Suppressor macrophage (primary cell): ENCODE measurements around the gene KCNJ12.
"Not testable (repeated sequence)": the region's sequence is repeated elsewhere in the genome, so short reads cannot be mapped to it uniquely, and the experiment has no call there.

Experiments
- DNase-seq, 4 experiments: peaks; one replicate each; pipeline ENCODE4 v3.0.0-alpha.2; 2020 to 2022
- total RNA-seq, 17 experiments: gene quantifications; one replicate each; lab custom pipeline; 2026; ENCODE audit warnings: mixed read lengths in 6 of 17, inconsistent platforms in 3 of 17; lab: John Stamatoyannopoulos, UW

The KCNJ12 gene
- total RNA-seq, result 0 to 1.3 (median 0) reads per million in 17 experiments

DNA sequence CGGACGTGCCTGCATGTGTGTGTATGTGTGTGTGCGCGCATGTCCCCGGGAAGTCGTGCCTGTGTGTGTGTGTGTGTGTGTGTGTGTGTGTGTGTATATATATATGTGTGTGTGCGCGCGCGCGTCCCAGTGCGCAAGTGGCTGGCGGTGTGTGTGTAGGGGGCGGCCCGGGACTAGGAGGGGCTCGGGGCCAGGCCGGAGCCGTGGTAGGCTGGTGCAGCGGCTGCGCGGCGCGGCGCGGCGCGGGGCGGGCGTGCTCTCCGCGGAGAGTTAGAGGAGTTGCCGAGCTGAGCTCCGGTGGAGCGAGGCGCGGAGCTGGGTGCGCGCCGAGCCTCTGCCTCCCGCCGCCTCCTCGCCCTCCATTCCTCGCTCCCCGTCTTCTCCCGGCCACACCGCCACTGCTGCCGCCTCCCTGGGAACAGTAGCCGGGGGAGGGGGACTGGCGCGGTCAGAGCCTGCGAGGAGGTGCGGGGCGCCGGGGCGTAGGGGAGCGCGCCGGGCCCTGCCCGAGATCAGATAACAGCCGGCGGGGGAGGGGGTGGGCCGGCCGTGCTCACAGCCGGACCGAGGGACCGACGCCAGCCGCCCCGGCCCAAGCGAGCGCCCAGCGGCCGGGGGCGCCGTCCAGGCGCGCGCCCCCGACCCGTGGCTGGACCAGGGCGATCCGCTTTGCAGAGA, at the start of gene KCNJ12:
KCNJ12 (plus strand) TSS at position 277 of the 678 bp plus-strand sequence. CDS start 38,986 bp downstream, outside the sequence.
- DNase-seq, result no peak

DNA sequence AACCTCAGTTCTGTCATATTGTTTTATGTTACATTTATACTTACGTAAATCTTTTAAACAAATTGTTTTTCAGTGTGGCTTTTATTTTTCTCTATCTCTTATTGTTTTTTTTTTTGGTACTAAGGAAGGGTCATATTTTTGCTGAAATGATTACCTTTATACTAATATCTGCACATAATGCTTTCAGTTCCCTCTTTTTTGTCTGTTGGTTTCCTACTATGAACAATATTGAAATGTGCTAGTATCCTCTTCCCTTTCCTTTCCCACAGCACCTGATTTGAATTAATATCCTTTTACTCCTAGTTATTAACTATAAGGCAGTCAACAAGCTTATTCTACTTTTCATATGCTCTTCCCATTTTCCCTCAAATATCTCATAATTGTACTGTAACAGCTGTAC, 48.2 kb upstream of the KCNJ12 start:
- DNase-seq, result not testable (repeated sequence)

DNA sequence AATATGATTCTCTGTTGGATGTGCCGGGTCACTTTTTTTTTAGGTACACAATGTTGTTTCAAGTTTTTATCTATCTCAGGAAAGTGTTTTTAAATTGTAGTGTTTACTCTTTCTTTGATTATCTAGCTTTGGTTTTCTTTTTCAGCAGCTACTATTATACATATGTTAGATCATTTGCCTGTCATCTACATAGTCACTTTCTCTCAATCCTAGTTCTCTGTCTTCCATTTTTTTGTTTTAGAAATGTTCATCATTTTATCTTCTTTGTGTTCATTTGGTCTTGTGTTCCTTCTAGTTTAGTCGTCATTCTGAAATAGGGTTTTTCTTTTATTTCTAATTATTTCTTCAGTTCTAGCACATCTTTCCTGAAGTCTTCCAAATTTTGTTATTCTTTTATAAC, 47.4 kb upstream of the KCNJ12 start:
- not testable (repeated sequence) for DNase-seq

DNA sequence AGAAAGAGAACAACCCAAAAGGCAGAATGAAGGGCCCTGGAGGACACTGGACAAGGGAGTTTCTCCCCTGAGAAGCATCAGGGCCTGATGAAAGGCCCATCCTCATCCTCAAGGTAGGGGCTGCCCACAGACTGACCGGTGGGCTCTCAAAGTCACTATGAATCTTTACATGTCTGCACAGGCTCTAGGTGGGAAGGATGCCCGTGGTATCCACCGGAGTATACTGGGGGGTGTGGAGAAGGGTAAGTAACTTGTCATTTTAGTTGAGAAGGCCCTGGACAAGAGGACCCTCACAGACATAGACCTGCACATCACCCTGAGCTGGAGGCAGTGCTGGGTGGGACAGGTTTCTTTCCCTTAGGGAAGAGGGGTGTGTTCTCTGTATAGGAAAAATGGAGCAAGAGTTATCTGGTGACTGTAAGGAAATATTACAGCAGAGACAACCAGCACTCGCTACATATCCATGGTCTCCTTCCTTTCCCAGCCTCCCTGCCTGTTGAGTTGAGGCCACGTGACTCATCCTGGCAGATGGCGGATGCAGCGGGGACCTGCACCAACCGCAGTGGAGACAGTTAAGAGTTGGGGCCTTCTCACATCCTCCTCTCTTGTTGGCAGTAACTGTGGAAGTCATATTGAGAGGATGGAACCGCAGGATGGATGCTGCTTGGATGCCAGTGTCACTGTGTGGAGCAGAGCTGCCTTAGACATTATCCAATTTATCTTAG, 45.6 kb upstream of the KCNJ12 start:
- no peak for DNase-seq

DNA sequence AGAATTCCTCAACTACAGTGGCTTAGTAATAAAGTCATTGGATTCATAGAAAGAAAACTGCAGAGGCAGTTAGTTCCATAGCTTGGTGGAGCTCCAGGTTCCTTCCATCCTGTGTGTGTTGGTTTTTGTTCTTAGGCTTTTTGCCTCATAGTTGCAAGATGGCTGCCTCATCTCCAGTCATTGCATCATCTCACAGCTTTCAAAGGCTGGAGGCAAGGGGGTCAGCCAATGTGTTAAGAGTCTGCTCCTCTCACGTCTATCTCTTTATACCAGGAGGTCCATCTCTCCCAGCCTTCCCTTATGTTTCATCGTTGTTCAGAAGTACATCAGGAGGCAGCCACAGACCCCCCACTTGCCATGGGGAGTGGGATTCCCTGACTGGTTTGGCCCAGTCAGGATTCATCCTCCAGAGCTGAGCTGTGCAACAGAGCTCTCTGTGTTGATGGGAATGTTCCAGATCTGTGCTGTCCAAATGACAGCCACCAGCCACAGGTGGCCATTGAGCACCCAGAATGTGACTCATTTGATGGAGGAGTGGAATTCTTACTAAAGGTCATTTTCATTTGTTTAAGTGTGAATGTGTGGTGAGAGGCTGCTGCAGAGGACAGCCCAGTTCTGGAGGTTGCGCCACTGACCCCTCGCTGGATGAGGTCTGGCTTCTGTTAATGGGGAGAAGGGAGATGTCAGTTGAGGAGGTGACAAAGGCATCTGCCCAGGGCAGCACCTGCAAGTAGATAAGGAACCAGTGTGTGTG, 39.4 kb upstream of the KCNJ12 start:
- not testable (repeated sequence) for DNase-seq

DNA sequence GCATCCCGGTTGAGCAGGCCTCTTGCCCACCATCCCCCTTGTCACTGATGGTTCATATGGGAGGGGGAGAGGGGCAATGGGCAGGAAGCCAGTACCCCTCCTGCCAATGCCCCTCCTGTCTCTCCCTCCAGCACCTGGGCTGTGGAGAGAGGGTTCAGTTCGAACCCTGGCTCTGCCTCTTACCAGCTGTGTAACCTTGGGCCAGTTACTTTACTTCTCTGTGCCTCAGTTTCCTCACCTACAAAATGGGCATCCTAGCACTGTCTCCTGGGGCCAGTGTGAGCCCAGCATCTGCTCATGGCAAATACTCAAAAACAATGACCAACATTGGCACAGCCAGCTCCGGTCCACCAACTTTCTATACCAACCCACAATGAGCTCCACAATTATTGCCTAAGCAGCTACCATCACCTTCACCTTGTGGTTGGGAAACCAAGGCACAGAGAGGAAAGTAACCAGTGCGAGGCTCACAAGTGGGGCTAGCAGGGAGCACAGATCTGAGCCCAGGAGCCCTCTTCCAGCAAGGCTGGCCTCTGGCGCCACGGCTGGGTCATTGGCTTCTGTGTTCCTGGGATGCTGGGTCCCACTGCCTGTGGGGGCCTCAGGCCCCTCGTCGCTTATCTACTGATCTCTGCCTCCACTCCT, 38.1 kb upstream of the KCNJ12 start:
- not testable (repeated sequence) for DNase-seq

DNA sequence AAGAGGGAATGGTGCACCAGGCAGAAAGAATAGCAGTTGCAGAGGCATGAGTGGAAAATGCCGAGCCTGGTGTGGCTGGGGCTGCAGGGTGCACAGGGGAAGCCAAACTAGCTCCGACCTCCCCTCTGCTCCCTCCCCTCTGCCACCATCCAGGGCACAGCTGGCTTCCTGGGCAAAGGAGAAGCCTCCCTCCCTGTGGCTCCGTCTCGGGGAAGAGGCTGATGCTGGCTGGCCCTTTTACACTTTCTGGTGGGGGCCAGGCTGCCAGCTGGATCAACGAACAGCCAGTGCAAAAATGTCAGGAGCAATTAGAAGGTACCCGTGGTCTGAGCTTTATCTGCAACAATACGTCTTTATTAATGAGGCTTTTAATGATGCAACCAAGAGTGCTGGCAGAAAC, 37.1 kb upstream of the KCNJ12 start:
- no peak for DNase-seq

DNA sequence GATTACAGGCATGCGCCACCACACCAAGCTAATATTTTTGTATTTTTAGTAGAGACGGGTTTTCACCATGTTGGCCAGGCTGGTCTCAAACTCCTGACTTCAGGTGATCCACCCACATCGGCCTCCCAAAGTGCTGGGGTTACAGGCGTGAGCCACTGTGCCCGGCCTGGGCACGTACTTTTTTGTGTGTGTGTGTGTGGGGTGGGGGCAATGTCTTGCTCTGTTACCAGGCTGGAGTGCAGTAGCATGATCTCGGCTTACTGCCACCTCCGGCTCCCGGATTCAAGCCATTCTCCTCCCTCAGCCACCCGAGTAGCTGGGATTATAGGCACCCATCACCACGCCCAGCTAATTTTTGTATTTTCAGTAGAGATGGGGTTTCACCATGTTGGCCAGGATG, 36.6 kb upstream of the KCNJ12 start:
- DNase-seq, result not testable (repeated sequence)

DNA sequence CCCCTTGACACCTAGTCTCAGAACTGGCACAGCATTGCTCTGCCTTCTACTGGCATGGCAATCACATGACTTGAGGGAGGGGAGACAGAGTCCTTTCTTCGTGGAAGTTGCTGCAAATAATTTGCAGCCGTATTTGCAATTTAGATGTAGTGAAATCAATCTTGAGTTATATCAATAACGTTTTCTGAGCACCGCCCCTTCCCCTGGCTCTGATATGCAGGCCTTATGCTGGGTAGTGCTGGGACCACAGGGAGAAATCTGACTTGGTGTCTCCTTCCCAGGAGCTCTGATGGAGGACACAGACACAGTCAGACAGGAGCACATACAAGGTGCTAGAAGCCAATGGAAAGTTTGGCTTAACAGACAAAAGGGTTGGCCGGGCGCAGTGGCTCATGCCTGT, 35.8 kb upstream of the KCNJ12 start:
- not testable (repeated sequence) for DNase-seq

DNA sequence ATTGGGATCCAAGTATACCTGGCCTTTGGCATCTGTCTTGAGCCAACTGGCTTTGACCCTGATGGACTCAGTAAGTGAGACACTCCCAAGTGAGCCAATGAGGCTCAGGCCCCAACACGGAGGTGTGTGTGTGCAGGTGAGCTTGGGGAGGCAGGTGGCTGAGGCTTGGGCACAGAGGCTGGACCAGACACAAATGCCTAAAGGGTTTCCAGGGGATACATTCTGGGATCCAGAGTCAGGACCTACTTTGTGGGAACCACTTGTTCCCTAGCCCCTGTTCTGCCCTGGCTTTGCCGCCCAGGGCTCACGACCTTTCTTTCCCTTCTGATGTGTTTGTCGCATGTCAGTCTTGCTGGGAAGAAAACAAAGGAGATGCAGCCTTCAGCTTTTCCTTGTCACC, 34.9 kb upstream of the KCNJ12 start:
- not testable (repeated sequence) for DNase-seq

DNA sequence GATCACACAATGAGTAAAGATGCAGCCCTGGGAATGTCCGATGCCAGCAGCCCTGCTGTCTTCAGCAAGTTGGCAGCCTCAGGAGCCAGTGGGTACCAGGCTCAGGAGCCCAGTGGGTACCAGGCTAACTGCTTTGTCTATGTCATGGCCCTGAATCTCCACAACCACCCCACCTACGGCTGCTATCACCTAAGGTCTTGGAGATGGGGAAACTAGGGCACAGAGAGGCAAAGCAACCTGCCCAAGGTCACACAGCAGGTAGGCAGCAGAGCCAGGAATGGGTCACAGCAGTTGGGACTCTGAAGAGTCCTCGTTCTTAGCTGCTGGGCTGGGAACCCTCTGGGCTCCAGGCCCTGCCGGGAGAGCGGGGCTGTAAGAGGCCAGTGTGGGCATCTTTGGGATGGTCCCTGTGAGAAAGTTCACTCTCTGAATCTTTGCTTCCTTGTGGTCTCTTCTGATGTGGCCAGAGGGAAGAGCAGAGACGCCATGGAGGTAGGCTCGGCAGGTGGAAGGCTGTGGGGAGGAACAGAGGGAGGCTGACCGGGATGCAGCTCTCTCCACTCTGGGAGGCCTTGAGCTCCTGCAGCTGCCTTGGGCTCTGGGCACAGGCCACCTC, 34.1 kb upstream of the KCNJ12 start:
- not testable (repeated sequence) for DNase-seq

DNA sequence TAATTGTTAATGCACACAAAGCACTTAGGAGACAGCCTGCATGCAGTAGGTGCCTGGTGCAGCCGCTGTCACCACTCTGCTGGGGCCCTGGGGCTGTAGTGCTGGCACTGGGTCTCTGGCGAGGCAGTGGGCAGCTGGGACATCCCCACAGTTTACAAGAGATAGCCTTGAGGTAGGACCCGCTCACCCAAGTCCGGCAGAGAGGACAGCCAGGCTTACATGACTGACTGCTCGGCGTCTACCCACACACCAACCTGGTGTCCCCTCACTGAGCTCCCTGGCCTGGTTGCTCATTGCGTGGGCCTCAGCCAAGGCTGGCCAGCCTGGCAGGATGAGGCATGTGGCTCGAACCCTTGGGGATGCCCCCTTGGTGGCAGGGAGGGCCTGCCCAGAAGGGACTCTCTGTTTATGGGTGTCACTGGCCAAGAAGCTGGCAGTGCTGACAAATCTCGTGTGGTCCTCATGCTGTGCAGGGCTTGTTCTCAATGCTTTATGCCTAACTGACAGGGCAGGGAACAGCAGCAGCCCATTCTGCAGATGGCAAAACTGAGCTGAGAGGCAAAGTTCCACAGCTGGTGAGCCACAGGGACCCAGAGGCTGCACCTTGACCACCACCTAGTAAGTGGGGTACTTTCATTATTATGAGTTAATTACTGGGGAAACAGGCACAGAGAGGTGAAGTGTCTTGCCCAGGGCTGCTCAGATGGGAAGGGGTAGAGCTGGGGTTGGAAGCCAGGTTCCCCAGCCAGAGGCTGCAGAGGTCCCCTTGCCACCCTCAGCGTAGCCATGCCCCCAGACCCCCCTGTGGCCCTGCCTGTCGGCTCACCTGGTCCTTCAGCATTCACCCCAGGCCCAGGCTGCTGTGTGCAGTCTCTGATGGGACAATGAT, 32.9 kb upstream of the KCNJ12 start:
- not testable (repeated sequence) for DNase-seq

DNA sequence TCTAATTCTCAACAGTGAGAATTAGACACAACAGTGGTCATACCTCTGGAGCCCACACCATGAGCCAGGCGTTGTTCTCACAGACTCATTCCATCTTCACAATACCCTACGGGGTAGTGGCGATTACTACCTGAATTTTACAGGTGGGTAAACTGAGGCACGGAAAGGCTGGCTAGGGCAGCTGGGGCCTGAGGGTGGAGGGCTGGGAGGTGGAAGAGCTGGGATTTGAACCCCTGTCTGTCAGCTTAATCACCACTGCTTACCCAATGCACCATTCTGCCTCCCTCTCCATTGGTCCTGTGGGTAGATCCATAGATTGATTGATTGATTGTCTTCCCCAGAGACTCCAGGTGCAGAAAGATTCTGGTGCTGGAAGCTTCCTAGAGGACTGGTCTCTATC, 31.4 kb upstream of the KCNJ12 start:
- DNase-seq, result not testable (repeated sequence)

DNA sequence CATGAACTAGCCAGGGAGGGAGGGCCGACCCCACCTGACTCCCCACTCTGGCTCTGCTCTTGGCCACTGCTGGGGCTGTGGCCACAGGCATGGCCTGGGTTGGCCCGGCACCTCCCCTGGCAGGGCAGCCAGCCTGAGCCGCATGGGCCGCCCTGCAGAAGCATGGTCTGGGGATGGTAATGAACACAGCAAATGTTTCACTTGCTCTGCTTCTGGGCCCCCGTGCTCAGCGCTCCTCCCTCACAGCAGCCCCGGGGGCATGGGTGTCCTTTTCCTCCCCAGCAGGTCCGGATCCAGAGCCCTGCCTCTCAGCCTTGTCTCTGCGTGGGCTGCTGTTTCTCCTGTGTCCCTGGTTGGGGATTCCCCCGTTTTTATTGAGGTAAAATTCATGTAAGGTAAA, 30.9 kb upstream of the KCNJ12 start:
- DNase-seq, result no peak

DNA sequence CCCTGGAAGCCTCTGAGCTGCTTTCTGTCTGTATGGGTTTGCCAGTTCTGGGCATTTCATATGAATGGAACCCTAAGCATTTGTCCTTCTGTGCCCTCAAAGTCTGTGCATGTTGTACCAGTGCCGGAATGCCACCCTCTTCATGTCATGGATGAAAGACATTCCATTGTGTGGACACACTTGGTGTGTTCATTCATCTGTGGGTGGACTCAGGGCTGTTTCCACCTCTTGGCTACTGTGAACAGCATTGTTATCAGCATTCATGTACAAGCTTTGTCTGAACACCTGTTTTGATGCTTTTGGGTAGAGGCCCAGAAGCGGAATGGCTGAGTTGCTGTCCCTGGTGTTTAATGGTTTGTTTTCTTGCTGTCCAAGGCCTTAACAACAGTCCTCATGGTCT, 30.1 kb upstream of the KCNJ12 start:
- not testable (repeated sequence) for DNase-seq

DNA sequence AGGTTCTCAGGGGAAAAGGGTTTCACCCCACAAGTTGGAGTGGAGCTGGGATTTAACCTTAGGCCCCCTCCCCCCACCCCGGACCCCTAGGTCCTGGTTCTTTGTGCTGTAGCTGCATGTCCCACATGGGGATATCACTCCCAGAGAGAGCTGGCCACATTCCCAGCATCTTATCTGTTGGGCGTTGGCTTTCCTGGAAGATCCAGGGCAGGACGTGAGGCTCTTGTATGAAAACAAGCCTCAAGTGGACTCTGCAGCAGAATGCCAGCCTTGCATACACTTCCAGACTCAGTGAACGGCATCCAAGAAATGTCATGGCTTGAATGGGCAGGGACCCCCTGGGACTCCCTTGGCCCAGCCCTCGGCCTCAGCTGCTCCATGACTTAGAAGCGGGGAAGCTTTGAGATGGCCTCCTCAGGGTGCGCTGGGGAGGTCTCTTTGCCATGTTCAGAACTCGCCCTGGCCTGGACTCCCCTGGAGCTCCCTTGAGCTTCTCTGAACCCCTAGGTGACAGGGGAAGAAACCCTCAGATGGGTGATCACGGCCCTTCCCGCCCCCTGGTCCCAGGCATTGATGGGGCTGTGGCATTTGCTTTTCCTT, 29.4 kb upstream of the KCNJ12 start:
- not testable (repeated sequence) for DNase-seq

DNA sequence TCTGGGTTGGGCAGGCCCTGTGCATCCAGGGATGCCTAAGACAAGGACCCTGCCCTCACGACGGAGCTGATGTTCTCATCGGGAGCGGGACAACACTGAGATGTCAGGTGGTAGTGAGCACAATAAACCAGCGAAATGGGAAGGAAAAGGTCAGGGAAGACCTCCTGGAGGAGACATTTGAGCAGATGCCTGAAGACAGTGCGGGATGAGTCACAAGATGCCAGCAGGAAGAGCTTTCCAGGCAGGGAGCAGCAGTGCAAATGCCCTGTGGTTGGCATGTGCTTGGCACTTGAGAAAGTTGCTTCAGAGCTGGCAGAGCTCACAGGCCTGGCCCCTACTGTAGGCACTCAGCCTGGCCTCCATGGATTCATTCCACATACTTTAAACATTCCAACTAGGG, 28.5 kb upstream of the KCNJ12 start:
- not testable (repeated sequence) for DNase-seq

DNA sequence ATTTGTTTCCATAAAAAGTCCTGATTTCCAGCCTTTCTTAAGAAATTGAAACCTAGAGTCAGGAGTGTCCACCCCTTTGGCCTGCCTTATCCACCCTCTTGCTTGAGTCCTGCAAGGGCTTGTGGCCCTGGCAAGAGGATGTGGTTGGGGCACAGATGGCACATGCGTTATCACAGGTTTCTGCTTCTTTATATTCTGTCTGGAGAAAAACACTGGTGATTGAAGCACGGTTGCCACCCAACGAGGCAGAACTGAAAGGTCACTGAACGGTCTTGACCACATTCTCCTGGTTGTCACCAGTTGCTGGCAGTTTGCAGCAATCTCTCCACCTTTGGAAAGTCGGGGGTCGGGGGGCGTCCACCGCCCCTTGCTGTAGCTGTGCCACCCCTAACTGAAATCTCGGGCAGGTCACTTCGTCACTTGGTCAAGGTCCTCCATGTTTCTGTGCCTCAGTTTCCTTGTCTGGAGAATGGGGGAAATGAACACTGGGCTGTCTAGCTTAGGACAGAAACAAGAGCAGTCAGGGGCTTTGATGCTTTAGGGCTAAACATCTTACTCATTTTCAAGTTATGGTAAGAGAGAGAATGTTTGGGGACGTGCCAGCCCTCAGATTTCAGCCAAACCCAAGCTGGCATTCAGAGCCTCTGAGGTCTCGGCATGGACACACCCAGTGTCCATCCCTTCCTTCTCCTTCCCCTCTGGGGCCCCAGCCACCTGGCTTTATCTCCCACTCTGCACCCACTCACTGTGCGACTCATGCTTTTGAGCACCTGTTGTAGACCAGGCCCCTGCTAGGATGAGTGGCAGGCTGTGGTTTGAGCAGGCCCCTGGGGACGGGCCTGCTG, 27.9 kb upstream of the KCNJ12 start:
- DNase-seq, result not testable (repeated sequence)

DNA sequence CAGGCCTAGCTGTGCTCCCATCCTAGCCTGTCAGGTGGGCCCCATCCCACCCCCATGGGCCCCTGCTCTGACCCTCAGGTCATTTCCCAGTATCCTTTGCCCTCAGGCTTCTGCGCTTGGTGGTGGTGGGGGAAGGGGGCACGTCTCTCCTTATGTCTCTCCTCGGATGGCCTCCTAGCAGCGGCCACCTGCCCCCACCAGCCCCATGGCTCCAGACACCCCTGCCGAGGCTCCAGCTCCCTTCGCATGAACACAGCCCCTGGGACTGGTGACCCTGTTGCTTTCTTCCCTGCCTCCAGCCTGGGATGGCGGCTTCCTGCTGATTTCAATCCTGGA, 27.3 kb upstream of the KCNJ12 start:
- DNase-seq, result not testable (repeated sequence)
